ENCODE results near the gene ARMC9. TPM values are rescaled to one million over a fixed set of nuclear protein-coding genes. Genes with fewer than 3 reads are reported as not detected.

The ARMC9 gene
- total RNA-seq, 1 donor from 2014 or later = 3.3 TPM

DNA sequence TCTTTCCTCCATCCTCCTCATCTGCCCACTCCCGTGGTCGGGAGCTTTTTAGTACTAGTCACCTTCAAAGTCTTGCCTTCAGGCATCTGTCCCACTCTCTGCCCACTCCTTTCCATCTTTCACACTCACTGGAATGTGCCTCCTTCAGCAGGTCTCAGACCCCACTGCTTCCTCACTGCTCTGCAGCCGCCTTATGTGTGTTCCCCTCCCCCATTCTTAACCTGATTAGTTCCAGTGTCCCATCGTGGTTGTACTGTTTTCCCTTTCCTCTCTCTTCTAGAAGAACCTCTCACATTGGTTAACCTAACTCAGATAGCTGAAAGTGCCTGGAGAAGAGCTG lies 3.0 kb downstream of the ARMC9 start:
- no peak for DNase-seq (ENCODE audit: low spot score in 2 of 2)
- TF ChIP-seq, protein P1, sequence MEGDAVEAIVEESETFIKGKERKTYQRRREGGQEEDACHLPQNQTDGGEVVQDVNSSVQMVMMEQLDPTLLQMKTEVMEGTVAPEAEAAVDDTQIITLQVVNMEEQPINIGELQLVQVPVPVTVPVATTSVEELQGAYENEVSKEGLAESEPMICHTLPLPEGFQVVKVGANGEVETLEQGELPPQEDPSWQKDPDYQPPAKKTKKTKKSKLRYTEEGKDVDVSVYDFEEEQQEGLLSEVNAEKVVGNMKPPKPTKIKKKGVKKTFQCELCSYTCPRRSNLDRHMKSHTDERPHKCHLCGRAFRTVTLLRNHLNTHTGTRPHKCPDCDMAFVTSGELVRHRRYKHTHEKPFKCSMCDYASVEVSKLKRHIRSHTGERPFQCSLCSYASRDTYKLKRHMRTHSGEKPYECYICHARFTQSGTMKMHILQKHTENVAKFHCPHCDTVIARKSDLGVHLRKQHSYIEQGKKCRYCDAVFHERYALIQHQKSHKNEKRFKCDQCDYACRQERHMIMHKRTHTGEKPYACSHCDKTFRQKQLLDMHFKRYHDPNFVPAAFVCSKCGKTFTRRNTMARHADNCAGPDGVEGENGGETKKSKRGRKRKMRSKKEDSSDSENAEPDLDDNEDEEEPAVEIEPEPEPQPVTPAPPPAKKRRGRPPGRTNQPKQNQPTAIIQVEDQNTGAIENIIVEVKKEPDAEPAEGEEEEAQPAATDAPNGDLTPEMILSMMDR (IDR thresholded peaks at IDR 0.05) = no peak
- no peak overlapping the region for H3K4me3 ChIP-seq
- H3K27ac ChIP-seq = no peak overlapping the region
- H3K9me3 ChIP-seq = no peaks in the 10 kb centered on the region
- no peaks in the 10 kb centered on the region for H3K27me3 ChIP-seq
- intact Hi-C loops (cut with DNase I) = no loop called here
- no peaks in the 10 kb centered on the region for H3K36me3 ChIP-seq
- H3K4me1 ChIP-seq = peaks cover 3 to 14% of the 10 kb centered on the region in 2 donors

DNA sequence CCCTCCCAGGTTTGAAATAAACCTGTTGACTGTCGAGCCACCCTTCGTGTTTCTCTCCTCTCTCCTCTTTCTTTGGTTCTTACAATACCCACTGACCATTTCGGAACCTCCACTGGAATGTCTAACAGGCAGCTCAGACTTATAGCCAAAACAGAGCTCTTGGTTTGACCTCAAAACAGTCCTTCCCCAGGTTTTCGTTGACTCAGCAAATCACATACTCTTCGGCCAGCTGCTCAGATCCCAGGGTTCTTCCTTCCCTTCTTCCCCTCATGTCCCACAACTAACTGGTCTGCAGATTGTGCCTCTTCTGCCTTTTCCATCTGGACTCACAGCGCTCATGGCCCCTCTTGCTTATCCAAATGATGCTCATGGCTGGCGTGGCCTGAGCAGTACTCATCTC lies 4.7 kb downstream of the ARMC9 start:
- DNase-seq (ENCODE audit: low spot score in 2 of 2) = peak in 1 of 2 donors; percentile 41
- peaks cover 0 to 2% of the 10 kb centered on the region in 2 donors for H3K36me3 ChIP-seq
- TF ChIP-seq, protein P1 (IDR thresholded peaks at IDR 0.05) = no peak
- intact Hi-C loops (cut with DNase I) = no loop called here
- no peak overlapping the region for H3K4me3 ChIP-seq
- peaks cover 3 to 12% of the 10 kb centered on the region in 2 donors for H3K4me1 ChIP-seq
- no peaks in the 10 kb centered on the region for H3K27me3 ChIP-seq
- no peaks in the 10 kb centered on the region for H3K9me3 ChIP-seq
- H3K27ac ChIP-seq = no peak overlapping the region

DNA sequence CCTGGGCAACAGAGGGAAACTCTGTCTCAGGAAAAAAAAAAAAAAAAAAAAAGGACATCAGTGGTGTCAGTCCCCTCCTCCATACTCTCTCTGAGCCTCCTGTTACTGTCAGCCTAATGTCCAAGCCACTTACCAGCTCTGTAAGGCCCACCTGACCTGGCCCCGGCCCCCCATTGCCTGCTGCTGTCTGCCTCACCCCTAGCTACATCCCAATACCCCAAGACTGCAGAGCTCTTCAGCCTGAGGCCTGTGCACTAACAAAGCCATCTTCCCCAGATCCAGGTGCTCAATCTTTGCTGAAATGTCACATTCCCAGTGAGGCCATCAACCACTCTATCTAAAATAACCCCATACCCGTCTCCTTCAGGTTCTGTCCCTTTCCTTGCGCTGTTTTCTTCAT lies 5.7 kb downstream of the ARMC9 start:
- Histone ChIP-seq H3K4me1 (peaks cover 3 to 11% of the 10 kb centered on the region in 2 donors), H3K27me3 (no peaks in the 10 kb centered on the region), H3K9me3 (no peaks in the 10 kb centered on the region), H3K4me3 (no peak overlapping the region), H3K27ac (peak overlapping the region in 1 of 2 donors; percentile 6), H3K36me3 (peaks cover 8 to 13% of the 10 kb centered on the region in 2 donors)
- TF ChIP-seq, protein P1 (IDR thresholded peaks at IDR 0.05) = no peak
- peak in 1 of 2 donors; percentile 22 for DNase-seq (ENCODE audit: low spot score in 2 of 2)
- intact Hi-C loops (cut with DNase I) = no loop called here

DNA sequence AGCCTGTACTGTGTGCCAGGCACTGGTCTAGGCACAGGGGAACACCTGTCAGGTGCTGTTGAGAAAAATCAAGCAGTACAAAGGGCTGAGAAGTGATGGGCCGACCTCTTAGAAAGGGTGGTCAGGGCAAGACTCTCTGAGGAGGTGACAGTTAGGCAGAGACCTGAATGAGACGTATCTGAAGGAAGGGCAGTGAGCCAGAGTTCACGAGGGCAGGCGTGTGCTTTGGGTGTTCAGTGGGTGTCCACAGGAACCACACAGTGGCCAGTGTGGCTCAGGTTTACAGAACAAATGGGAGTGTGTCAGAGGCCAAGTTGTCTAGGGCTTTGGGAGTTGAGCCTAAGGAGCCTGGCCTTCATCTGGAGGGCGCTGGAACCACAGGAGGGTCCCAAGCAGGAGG lies 6.2 kb downstream of the ARMC9 start:
- no peaks in the 10 kb centered on the region for H3K9me3 ChIP-seq
- H3K27ac ChIP-seq = peak overlapping the region in 1 of 2 donors; percentile 6
- no peaks in the 10 kb centered on the region for H3K27me3 ChIP-seq
- H3K4me3 ChIP-seq = no peak overlapping the region
- DNase-seq (ENCODE audit: low spot score in 2 of 2) = peak in 1 of 2 donors; percentile 37
- H3K36me3 ChIP-seq = peaks cover 10 to 14% of the 10 kb centered on the region in 2 donors
- TF ChIP-seq, protein P1 (IDR thresholded peaks at IDR 0.05) = no peak
- H3K4me1 ChIP-seq = peaks cover under 1 to 8% of the 10 kb centered on the region in 2 donors
- intact Hi-C loops (cut with DNase I) = no loop called here

DNA sequence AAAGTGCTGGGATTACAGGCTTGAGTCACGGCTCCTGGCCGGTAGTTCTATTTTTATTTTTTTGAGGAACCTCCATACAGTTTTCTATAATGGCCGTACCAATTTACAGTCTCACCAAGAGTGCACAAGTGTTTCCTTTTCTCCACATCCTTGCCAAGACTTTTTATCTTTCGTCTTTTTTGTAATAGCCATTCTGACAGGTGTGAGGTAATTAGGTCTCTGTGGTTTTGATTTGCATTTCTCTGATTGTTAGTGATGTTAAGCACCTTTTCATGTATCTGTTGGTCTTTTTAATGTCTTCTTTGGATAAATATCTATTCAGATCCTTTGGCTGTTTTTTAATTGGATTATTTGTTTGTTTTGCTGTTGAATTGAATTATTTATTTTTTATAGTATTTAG lies 9.3 kb downstream of the ARMC9 start:
- Histone ChIP-seq H3K27ac (no peak overlapping the region), H3K36me3 (peaks cover 10 to 14% of the 10 kb centered on the region in 2 donors), H3K4me3 (no peak overlapping the region), H3K9me3 (no peaks in the 10 kb centered on the region), H3K4me1 (peaks cover 3 to 4% of the 10 kb centered on the region in 2 donors), H3K27me3 (no peaks in the 10 kb centered on the region)
- DNase-seq (ENCODE audit: low spot score in 2 of 2) = peak in 1 of 2 donors; percentile 25
- intact Hi-C loops (cut with DNase I) = no loop called here
- TF ChIP-seq, protein P1 (IDR thresholded peaks at IDR 0.05) = no peak

DNA sequence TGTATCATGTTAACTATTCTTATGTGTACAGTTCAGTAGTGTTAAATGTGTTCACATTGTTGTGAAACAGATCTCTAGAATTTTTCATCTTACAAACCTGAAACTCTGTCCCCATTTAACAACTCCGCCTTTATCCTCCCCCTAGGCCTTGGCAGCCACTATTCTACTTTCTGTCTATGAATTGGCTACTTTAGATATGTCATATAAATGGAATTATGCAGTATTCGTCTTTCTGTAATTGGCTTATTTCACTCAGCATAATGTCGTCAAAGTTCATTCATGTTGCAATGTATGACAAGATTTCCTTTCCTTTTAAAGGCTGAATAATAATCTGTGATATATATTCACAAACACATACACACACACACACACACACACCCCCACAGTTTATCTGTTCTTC lies 12.4 kb downstream of the ARMC9 start:
- Histone ChIP-seq H3K27me3 (no peaks in the 10 kb centered on the region), H3K27ac (peak overlapping the region; percentile 72 to 80), H3K9me3 (no peaks in the 10 kb centered on the region), H3K4me1 (peaks cover 3 to 5% of the 10 kb centered on the region in 2 donors), H3K36me3 (peaks cover 20 to 28% of the 10 kb centered on the region in 2 donors), H3K4me3 (no peak overlapping the region)
- TF ChIP-seq, protein P1 (IDR thresholded peaks at IDR 0.05) = no peak
- intact Hi-C loops (cut with DNase I) = no loop called here
- peak in 1 of 2 donors; percentile 2 for DNase-seq (ENCODE audit: low spot score in 2 of 2)
